Measurements from ENCODE around the gene ANO2. TPM values are rescaled to one million over a fixed set of nuclear protein-coding genes. Genes with fewer than 3 reads are reported as not detected.

The ANO2 gene
- total and polyA plus RNA-seq, 2 donors (not counting 3 experiments of a cell fraction or from before 2014, with no cell fraction given): 15.4 to 65.0 TPM

GRCh38 chr12:5900533-5901205 is 44.4 kb downstream of the ANO2 start:
- no peak overlapping the region for H3K27ac ChIP-seq (ENCODE audit: insufficient read depth, low read depth, low read length)
- H3K9me1 ChIP-seq (replicated peaks; ENCODE audit: control insufficient read depth, extremely low read depth, insufficient read depth, low read length): no peaks in the 10 kb centered on the region
- TF ChIP-seq EZH2 (IDR thresholded peaks at IDR 0.05; ENCODE audit: borderline replicate concordance, low read depth, low read length, severe bottlenecking) (no peak), MAX (IDR thresholded peaks at IDR 0.05; ENCODE audit: insufficient read depth, insufficient read length) (no peak), GATA2 (IDR thresholded peaks at IDR 0.05; ENCODE audit: insufficient read depth, insufficient read length, low read depth, low read length) (no peak), FOS (IDR thresholded peaks at IDR 0.05; ENCODE audit: borderline replicate concordance, insufficient read depth, low read length) (no peak), JUN (IDR thresholded peaks at IDR 0.05; ENCODE audit: borderline replicate concordance, insufficient read depth, insufficient read length, low read depth) (no peak), POLR2AphosphoS5 (IDR thresholded peaks at IDR 0.05; ENCODE audit: insufficient read depth, low read depth, low read length) (no peak), MYC (IDR thresholded peaks at IDR 0.05; ENCODE audit: low read depth, low read length) (no peak), POLR2A (IDR thresholded peaks at IDR 0.05; ENCODE audit: low read depth, low read length) (no peak)
- TF ChIP-seq, protein P1, sequence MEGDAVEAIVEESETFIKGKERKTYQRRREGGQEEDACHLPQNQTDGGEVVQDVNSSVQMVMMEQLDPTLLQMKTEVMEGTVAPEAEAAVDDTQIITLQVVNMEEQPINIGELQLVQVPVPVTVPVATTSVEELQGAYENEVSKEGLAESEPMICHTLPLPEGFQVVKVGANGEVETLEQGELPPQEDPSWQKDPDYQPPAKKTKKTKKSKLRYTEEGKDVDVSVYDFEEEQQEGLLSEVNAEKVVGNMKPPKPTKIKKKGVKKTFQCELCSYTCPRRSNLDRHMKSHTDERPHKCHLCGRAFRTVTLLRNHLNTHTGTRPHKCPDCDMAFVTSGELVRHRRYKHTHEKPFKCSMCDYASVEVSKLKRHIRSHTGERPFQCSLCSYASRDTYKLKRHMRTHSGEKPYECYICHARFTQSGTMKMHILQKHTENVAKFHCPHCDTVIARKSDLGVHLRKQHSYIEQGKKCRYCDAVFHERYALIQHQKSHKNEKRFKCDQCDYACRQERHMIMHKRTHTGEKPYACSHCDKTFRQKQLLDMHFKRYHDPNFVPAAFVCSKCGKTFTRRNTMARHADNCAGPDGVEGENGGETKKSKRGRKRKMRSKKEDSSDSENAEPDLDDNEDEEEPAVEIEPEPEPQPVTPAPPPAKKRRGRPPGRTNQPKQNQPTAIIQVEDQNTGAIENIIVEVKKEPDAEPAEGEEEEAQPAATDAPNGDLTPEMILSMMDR (IDR thresholded peaks at IDR 0.05; ENCODE audit: extremely low read depth in 1 of 2, insufficient read depth in 1 of 2, low read depth in 1 of 2, low read length in 2 of 2): no peak
- dilution Hi-C loops (cut with MboI; ENCODE audit: extremely low pct_ligation_motif_present, low sequenced_read_pairs): no loop called here
- DNase-seq (ENCODE audit: low read depth, low spot score) (no peak), FAIRE-seq (no peak)
- H3K27me3 ChIP-seq (ENCODE audit: control insufficient read depth in 2 of 2, insufficient read depth in 2 of 2, low read length in 2 of 2): no peaks in the 10 kb centered on the region
- H3K4me3 ChIP-seq (replicated peaks in 1 of 3; ENCODE audit: insufficient read depth in 1 of 3, low read depth in 1 of 3, low read length in 3 of 3): no peak overlapping the region
- H3K79me2 ChIP-seq (ENCODE audit: control insufficient read depth, insufficient read depth, low read length): no peaks in the 10 kb centered on the region
- ChIA-PET POLR2A (no interaction called here), CTCF (no interaction called here)
- H4K20me1 ChIP-seq (replicated peaks; ENCODE audit: control insufficient read depth, extremely low read depth, insufficient read depth, low read length): peaks cover 19% of the 10 kb centered on the region
- H3K4me2 ChIP-seq (ENCODE audit: insufficient read depth, low read length): no peak overlapping the region
- H3K36me3 ChIP-seq (ENCODE audit: control insufficient read depth in 2 of 2, extremely low read depth in 1 of 2, insufficient read depth in 2 of 2, low read length in 2 of 2): peaks cover 30 to 44% of the 10 kb centered on the region in 2 experiments
- BruUV-seq (replicated peaks): no TSS peak
- no peak overlapping the region for H2AFZ ChIP-seq (ENCODE audit: low read depth, low read length)
- no peak overlapping the region for H3K9ac ChIP-seq (replicated peaks; ENCODE audit: extremely low read depth, insufficient read depth, low read length)
- H3K4me1 ChIP-seq (ENCODE audit: control insufficient read depth, extremely low read depth, insufficient read depth, low read length): peaks cover 5% of the 10 kb centered on the region
- intact Hi-C loops (cut with micrococcal nuclease): no loop called here
- H3K9me3 ChIP-seq (replicated peaks; ENCODE audit: control insufficient read depth, insufficient read depth, low read length): no peaks in the 10 kb centered on the region
